ENCODE measurements around the gene AIF1.

AIF1 gene

DNA sequence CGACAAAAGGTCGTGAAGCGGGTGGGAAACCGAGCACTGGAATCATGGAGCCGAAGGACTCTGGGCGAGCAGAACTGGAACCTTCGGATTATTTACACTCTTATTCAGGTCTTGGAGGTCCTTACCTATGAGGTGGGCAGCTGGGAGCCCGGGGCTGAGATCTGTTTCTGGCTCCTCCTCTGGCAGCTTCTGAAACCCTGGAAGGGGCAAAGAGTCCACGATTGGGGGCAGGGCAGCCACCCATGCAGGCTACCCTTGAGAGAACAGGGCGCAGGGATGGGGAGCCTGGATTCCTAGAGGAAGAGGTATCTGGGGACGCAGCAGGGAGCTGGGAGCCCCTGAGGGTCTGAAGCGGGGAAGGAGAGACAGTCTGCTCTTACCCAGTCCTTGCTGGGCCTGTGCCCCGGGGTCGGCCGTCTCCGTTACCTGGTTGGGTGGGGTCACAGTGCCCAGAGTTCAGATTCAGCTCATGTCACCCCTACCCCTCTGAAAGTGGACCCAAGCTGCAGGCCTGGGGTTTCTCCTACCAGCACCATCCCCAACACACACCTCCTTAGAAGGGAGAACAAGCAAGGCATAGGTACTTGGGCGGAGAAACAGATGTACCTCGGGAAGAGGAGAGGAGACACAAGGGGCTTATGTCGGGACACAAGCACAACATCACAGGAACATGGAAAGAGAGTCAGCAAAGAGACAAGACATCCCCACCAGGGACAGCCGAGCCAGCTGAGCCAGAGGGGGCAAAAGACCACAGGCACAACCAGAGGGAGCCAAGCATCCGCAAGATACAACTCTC lies 33.4 kb upstream of the AIF1 start:
- DNase-seq (ENCODE audit: extremely low read depth, low read depth), result no peak
- TF ChIP-seq, protein P1, sequence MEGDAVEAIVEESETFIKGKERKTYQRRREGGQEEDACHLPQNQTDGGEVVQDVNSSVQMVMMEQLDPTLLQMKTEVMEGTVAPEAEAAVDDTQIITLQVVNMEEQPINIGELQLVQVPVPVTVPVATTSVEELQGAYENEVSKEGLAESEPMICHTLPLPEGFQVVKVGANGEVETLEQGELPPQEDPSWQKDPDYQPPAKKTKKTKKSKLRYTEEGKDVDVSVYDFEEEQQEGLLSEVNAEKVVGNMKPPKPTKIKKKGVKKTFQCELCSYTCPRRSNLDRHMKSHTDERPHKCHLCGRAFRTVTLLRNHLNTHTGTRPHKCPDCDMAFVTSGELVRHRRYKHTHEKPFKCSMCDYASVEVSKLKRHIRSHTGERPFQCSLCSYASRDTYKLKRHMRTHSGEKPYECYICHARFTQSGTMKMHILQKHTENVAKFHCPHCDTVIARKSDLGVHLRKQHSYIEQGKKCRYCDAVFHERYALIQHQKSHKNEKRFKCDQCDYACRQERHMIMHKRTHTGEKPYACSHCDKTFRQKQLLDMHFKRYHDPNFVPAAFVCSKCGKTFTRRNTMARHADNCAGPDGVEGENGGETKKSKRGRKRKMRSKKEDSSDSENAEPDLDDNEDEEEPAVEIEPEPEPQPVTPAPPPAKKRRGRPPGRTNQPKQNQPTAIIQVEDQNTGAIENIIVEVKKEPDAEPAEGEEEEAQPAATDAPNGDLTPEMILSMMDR (IDR thresholded peaks at IDR 0.05; ENCODE audit: low read depth, low read length, missing control alignments), result no peak
- peak overlapping the region; percentile 64 for H3K4me3 ChIP-seq (replicated peaks; ENCODE audit: low read depth, low read length)

DNA sequence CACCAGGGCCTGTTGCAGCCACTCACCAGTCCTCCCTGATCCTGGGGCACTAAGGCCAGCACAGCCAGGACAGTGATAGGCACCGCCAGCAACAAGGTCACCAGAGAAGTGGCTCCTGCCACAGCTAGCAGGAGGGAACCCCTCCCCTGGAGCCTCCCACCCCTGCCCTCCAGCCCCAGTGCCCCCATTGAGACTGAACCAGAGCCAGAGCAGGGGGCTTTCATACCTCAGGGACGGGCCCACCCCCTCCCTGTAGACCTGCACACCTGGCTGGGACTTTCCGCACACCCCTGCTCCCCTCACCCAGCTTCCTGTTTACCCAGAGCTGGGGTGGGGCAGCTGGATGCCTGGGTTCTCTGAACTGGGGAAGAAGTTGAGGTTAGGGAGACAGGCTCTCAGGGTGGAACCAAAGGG lies 32.8 kb upstream of the AIF1 start, which contains the start of gene LTB:
TSS of gene LTB (minus strand) at position 195 of the 414 bp plus-strand sequence. CDS start at position 188, 7 bp downstream.
- no peak for DNase-seq (ENCODE audit: extremely low read depth, low read depth)
- TF ChIP-seq, protein P1 (IDR thresholded peaks at IDR 0.05; ENCODE audit: low read depth, low read length, missing control alignments), result no peak
- H3K4me3 ChIP-seq (replicated peaks; ENCODE audit: low read depth, low read length), result peak within 1 kb of the TSS; percentile 64

DNA sequence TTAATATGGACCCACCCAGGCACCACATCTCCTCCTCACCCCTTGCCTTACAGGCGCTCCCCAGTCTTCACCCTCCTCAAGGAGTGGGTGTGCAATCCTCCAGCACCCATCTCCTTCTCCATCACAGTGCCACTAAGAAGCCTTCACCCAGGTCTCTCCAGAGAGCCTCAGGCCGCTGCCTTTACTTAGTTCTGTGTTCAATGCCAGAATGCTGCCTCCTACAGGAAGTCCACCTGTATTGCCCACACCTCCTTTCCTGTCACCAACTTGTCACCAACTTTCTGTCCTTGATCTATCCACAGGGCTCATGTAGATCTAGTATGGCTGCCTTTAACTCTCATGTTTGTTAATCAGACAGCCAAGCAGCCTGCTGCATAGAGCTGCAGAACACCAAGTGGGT lies 29.5 kb upstream of the AIF1 start:
- no peak overlapping the region for H3K4me3 ChIP-seq (replicated peaks; ENCODE audit: low read depth, low read length)
- TF ChIP-seq, protein P1 (IDR thresholded peaks at IDR 0.05; ENCODE audit: low read depth, low read length, missing control alignments), result peak; percentile 59
- DNase-seq (ENCODE audit: extremely low read depth, low read depth), result no peak

DNA sequence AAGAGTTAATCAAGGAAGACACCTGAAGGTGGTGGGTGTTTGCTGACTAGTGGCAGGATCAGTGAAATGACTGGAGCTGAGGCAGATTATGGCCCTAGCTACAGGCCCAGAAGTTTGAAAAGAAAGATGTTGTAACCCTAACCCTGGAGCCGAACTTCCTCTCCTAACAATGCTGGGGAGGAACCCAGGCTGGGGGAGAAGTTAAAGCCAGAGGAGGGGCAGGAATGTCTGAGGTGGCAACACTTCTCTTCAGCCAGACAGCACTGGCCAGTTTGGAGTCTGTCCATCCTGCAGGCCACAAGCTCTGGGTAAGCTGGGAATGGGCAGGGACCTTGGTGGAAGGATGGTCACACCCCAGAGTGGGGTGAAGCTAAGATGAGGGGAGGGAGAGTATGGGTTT lies 29.0 kb upstream of the AIF1 start, which contains the start of gene LST1:
TSS of gene LST1 (plus strand) at position 270 of the 400 bp plus-strand sequence. CDS start 1,023 bp downstream, outside the sequence.
- no peak within 1 kb of the TSS for H3K4me3 ChIP-seq (replicated peaks; ENCODE audit: low read depth, low read length)
- TF ChIP-seq, protein P1 (IDR thresholded peaks at IDR 0.05; ENCODE audit: low read depth, low read length, missing control alignments), result no peak
- no peak for DNase-seq (ENCODE audit: extremely low read depth, low read depth)

DNA sequence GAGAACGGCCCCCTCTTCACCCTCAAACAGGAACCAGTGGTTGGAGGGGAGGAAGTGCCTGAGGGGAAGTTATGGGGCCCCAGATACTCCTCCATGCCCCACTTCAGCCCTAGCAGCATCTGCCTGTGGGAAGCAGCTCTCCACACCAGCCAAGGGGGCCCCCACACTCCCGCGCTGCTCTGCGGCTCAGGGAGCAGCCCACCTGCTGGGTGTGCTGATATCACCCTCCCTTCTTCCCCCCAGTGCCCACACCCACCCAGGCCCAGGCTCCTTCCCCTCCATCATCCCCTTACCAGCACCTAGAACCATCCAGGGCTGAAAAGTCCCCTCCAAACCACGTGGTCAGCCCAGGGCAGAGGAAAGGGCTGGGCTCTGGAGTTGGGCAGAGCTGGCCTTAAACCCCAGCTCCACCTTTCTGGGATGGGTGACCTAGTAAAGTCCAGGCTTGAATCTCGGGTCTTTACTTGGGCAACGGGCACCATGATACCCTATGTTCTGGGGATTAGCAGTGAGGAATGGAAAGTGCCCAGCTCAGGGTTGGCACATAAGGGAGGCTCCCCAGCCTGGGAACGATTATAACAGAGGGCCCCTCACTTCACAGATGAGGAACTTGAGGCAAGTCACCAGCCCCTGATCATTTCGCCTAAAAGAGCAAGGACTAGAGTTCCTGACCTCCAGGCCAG lies 28.3 kb upstream of the AIF1 start:
- TF ChIP-seq, protein P1 (IDR thresholded peaks at IDR 0.05; ENCODE audit: low read depth, low read length, missing control alignments), result no peak
- no peak overlapping the region for H3K4me3 ChIP-seq (replicated peaks; ENCODE audit: low read depth, low read length)

DNA sequence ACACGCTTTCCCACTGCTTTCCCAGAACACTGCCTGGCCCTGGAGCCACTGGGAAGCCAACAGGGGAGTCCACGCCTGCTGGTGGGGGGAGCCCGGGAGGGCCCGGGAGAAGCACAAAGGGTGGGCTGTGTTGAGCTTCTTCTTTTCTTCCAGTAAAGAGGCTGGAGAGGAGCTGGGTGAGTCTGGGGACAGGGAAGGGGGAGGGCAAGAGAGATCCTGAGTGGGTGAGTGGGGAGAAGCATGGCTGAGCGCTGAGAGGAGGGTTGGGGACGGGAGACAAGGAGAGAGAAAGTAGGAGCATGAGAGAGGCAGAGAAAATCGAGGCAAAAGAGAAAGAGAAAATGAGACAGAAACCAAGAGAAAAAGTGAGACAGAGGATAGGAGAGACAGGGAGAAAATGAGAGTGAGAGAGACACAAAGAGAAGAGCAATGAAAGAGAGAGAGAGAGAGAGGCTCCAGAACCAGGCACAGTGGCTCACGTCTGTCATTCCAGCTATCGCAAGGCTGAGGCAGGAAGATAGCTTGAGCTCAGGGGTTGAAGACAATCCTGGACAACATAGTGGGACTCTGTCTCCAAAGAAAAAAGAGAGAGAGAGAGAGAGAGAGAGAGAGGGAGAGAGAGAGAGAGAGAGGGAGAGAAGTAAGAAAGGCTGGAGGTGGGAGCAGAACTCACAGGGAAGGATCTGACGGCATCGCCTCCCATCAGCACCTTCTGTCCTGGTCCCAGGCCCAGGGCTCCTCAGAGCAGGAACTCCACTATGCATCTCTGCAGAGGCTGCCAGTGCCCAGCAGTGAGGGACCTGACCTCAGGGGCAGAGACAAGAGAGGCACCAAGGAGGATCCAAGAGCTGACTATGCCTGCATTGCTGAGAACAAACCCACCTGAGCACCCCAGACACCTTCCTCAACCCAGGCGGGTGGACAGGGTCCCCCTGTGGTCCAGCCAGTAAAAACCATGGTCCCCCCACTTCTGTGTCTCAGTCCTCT lies 26.9 kb upstream of the AIF1 start:
- no peak overlapping the region for H3K4me3 ChIP-seq (replicated peaks; ENCODE audit: low read depth, low read length)
- TF ChIP-seq, protein P1 (IDR thresholded peaks at IDR 0.05; ENCODE audit: low read depth, low read length, missing control alignments), result no peak
- no peak for DNase-seq (ENCODE audit: extremely low read depth, low read depth)

More for the DNA sequence above, 28.3 kb upstream of the AIF1 start:
- DNase-seq (ENCODE audit: extremely low read depth, low read depth), result no peak
